Natural killer cell (primary cell): ENCODE results near the gene SORCS2. TPM values are rescaled to one million over a fixed set of nuclear protein-coding genes. Genes with fewer than 3 reads are reported as not detected.

Source experiments
- ATAC-seq, 3 donors: fragments of 150-1000 bp in 2 of 3; fragments of 200-7000 bp in 1 of 3; cut with Tn5 transposase; 1 replicate in 1 of 3; 2 replicates in 2 of 3; pipeline ENCODE4 v1.10.0; 2021; ENCODE audit warnings: mild to moderate bottlenecking in 2 of 3, moderate library complexity in 2 of 3
- DNase-seq, 2 donors: peaks; one replicate each; pipeline versions ENCODE4 v3.0.0 to v3.0.0-alpha.2; 2013 to 2021; ENCODE audit warnings: mixed read lengths in 1 of 2
- H3K27ac ChIP-seq: one replicate; pipeline ENCODE4 v1.5.1; 2013; ENCODE audit warnings: mild to moderate bottlenecking, low read length
- H3K27me3 ChIP-seq: one replicate; pipeline ENCODE4 v1.6.1; 2013; ENCODE audit warnings: low read length; ENCODE audit not compliant: control insufficient read depth, insufficient read depth
- H3K36me3 ChIP-seq: one replicate; pipeline ENCODE4 v1.6.1; 2013; ENCODE audit warnings: low read length; ENCODE audit not compliant: control insufficient read depth, insufficient read depth
- H3K4me1 ChIP-seq: one replicate; pipeline ENCODE4 v1.6.1; 2013; ENCODE audit warnings: low read length; ENCODE audit not compliant: control insufficient read depth, insufficient read depth
- H3K4me3 ChIP-seq: one replicate; pipeline ENCODE4 v1.5.1; 2013; ENCODE audit warnings: low read length
- H3K9me3 ChIP-seq: one replicate; pipeline ENCODE4 v1.6.1; 2013; ENCODE audit warnings: low read length; ENCODE audit not compliant: control insufficient read depth, insufficient read depth
- H3K27ac Mint-ChIP-seq, 2 donors: one replicate each; pipeline ENCODE4 v1.8.0; 2022; ENCODE audit warnings: mild to moderate bottlenecking in 2 of 2, mixed read lengths in 2 of 2, moderate library complexity in 1 of 2
- H3K27me3 Mint-ChIP-seq, 2 donors: one replicate each; pipeline ENCODE4 v1.8.0; 2022; ENCODE audit warnings: low read depth in 2 of 2, mixed read lengths in 2 of 2
- H3K36me3 Mint-ChIP-seq: one replicate; pipeline ENCODE4 v1.8.0; 2022; ENCODE audit warnings: mixed read lengths
- H3K4me1 Mint-ChIP-seq, 2 donors: one replicate each; pipeline ENCODE4 v1.8.0; 2022; ENCODE audit warnings: mixed read lengths in 2 of 2
- H3K4me3 Mint-ChIP-seq: one replicate; pipeline ENCODE4 v1.8.0; 2022; ENCODE audit warnings: mild to moderate bottlenecking, moderate library complexity, mixed read lengths
- H3K9me3 Mint-ChIP-seq, 2 donors: one replicate each; pipeline ENCODE4 v1.8.0; 2022; ENCODE audit warnings: mixed read lengths in 2 of 2
- CTCF ChIP-seq: fragments of 200-600 bp; IDR thresholded peaks from one replicate; pipeline ENCODE4 v1.8.0; 2022; ENCODE audit warnings: antibody characterized with exemption
- WGBS: methylation state at CpG from one replicate; pipeline ENCODE4 v1.1.7; 2013; ENCODE audit warnings: missing lambda C conversion rate; ENCODE audit not compliant: insufficient coverage; 5-methylcytosine and 5-hydroxymethylcytosine counted together
- intact Hi-C: fragments of 100-400 bp; cut with micrococcal nuclease; formaldehyde crosslinking; loops from one replicate; pipeline ENCODE4 v1.14.2; 2022
- total RNA-seq, 4 donors: library from RNA; stranded (reverse); fragments of 120-200 nt in 1 of 4; gene quantifications; one replicate each; pipeline versions ENCODE4 v1.2.3 to v1.2.4, GENCODE V29; 2013 to 2022

SORCS2 gene
- total RNA-seq, 3 donors from 2014 or later (not counting 1 experiment from before 2014, with no cell fraction given) = 1.2 to 2.5 (median 1.4) TPM

- Mint-ChIP-seq H3K4me3 (no peak overlapping the region), H3K27ac (no peak overlapping the region), H3K4me1 (no peaks in the 10 kb centered on the region), H3K27me3 (peaks cover 23 to 56% of the 10 kb centered on the region in 2 donors), H3K9me3 (peaks cover under 1 to 4% of the 10 kb centered on the region in 2 donors), H3K36me3 (peaks cover under 1% of the 10 kb centered on the region)
- Histone ChIP-seq H3K36me3 (no peaks in the 10 kb centered on the region), H3K4me3 (no peak overlapping the region), H3K27me3 (no peaks in the 10 kb centered on the region), H3K9me3 (peaks cover 7% of the 10 kb centered on the region), H3K27ac (no peak overlapping the region), H3K4me1 (no peaks in the 10 kb centered on the region)
- intact Hi-C loops = no loop called here
- ATAC-seq = no peak
- DNase-seq = no peak
- WGBS = 70% methylated on average over 14 of the region's 14 CpGs
- no peak for TF ChIP-seq CTCF
Measured at GRCh38 chr4:7313347-7313811, 121.0 kb downstream of the SORCS2 start.

GRCh38 chr4:7313991-7314390 is 121.7 kb downstream of the SORCS2 start:
- no peak for TF ChIP-seq CTCF
- no peak for ATAC-seq
- no peak overlapping the region for H3K27ac ChIP-seq

GRCh38 chr4:7315286-7315685 is 122.9 kb downstream of the SORCS2 start:
- 74% methylated on average over 3 of the region's 4 CpGs for WGBS
- intact Hi-C loops = no loop called here
- peaks cover 8% of the 10 kb centered on the region in 2 donors for H3K9me3 Mint-ChIP-seq

More at GRCh38 chr4:7313991-7314390, 121.7 kb downstream of the SORCS2 start:
- H3K4me3 Mint-ChIP-seq = no peak overlapping the region
- Histone ChIP-seq H3K27me3 (no peaks in the 10 kb centered on the region), H3K4me3 (no peak overlapping the region), H3K9me3 (peaks cover 13% of the 10 kb centered on the region), H3K36me3 (no peaks in the 10 kb centered on the region), H3K4me1 (no peaks in the 10 kb centered on the region)
- peaks cover 18 to 50% of the 10 kb centered on the region in 2 donors for H3K27me3 Mint-ChIP-seq
- no peaks in the 10 kb centered on the region for H3K4me1 Mint-ChIP-seq
- intact Hi-C loops = no loop called here
- no peak for DNase-seq
- H3K9me3 Mint-ChIP-seq = peaks cover 6 to 7% of the 10 kb centered on the region in 2 donors
- no peak overlapping the region for H3K27ac Mint-ChIP-seq
- WGBS = 91% methylated on average over 11 of the region's 11 CpGs
- H3K36me3 Mint-ChIP-seq = peaks cover 7% of the 10 kb centered on the region

More at GRCh38 chr4:7315286-7315685, 122.9 kb downstream of the SORCS2 start:
- H3K27ac Mint-ChIP-seq = no peak overlapping the region
- H3K27me3 Mint-ChIP-seq = peaks cover 14 to 38% of the 10 kb centered on the region in 2 donors
- Histone ChIP-seq H3K36me3 (no peaks in the 10 kb centered on the region), H3K27me3 (no peaks in the 10 kb centered on the region), H3K4me1 (no peaks in the 10 kb centered on the region), H3K9me3 (peaks cover 23% of the 10 kb centered on the region), H3K27ac (no peak overlapping the region), H3K4me3 (no peak overlapping the region)
- DNase-seq (no peak), ATAC-seq (no peak)
- H3K36me3 Mint-ChIP-seq = peaks cover 16% of the 10 kb centered on the region
- H3K4me3 Mint-ChIP-seq = no peak overlapping the region
- no peak for TF ChIP-seq CTCF
- no peaks in the 10 kb centered on the region for H3K4me1 Mint-ChIP-seq
